HG02642 (cell line): ENCODE measurements around the gene APLP2.

Source experiments
- ATAC-seq: cut with Tn5 transposase; IDR thresholded peaks from one replicate; pipeline ENCODE4 v1.9.1; 2021; ENCODE audit warnings: mild to moderate bottlenecking; ENCODE audit not compliant: unreplicated experiment, poor library complexity

The APLP2 gene

DNA sequence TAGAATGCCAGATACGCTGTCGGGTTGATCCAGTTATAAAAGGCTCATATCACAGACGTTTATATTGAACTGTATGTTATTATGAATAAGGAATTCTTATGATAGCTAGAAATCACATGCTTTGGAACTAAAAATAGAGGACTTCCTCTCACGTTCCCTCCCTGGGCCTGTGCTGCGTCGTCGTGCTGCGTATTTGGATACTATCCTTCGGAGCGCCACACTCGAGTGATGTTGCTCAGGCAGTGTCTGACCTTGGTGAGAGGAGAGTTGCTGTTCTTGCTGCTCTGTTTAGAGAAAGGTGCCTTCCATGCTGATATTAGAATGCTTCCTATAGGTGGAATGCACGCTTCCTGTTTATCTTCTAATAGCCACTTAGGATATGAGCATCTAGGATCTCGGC lies 69.7 kb downstream of the APLP2 start:
- ATAC-seq: no peak

DNA sequence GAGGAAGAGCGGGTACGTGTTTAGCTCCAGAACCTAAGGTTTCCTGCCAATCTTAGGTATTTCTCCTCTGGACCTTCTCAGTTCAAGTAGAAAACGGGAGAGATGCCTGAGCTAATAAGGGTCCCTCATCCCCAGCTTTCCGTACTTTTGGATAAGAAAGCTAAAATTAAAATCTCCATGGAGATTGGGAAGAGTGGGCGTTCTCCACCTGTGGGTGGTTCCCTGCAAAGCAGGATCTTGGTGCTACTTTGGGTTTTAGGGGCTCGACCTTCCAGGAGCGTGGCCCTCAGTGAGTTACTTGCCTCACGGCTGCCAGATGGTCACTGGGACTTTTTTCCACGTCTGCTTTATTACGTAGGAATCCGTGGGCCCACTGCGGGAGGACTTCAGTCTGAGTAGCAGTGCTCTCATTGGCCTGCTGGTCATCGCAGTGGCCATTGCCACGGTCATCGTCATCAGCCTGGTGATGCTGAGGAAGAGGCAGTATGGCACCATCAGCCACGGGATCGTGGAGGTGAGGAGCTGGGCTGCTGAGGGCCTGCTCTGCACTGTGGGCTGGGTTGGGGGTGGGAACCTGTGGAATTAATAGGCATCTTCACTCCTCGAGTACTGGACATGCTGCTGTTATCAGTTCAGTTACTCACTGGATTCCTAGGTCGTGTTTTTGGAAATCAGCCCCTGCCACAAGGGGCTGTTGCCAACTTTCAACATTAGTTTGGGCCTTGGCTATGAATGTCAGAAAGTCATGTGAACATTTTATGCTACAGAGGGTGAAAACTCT lies 72.1 kb downstream of the APLP2 start:
- ATAC-seq: no peak

DNA sequence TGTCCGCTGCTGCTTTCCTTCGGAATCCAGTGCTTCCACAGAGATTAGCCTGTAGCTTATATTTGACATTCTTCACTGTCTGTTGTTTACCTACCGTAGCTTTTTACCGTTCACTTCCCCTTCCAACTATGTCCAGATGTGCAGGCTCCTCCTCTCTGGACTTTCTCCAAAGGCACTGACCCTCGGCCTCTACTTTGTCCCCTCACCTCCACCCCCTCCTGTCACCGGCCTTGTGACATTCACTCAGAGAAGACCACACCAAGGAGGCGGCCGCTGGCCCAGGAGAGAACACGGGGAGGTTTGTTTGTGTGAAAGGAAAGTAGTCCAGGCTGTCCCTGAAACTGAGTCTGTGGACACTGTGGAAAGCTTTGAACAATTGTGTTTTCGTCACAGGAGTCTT lies 74.4 kb downstream of the APLP2 start:
- no peak for ATAC-seq

DNA sequence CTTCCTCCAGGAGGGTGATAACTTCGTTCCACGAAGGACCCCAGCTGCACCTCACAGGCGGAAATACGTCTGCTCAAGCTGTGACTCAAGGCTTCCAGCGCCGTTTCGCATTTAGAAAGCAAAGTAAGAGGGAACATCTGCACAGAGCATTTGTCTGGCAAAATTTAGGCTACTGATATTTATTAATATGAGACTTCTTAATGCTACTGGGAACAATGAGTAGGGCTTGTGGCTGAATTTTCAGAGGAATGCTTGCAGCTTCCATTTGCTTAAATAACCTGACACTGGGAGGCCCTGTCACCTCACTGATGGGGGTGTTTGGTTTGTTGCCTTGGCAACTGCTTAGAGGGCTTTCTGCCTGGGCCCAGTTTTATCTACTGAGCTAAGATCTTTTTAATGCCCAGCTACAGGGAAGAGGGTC lies 75.2 kb downstream of the APLP2 start:
- no peak for ATAC-seq

DNA sequence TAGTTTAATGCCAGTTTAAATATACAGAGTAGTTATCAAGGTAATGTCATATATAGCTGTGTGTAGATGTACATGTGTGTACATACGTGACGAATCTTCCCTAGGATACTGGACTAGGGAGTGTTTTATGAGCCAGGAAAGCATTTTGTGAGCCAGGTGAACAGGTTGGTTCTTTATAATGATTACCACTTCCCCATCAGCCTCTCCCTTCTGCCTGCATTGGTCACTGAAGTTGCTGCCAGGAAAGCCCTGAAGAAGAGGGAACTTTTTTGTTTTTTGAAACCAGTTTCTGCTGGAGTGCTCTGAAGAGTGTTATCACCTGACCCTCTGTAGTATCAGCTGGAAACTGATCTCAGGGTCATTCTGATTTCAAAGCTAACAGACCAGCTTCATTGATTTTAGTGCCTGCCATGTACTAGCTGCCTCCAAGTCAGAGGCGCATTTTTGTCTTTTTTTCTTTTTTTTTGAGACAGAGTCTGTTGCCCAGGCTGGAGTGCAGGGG lies 75.7 kb downstream of the APLP2 start:
- ATAC-seq: no peak

DNA sequence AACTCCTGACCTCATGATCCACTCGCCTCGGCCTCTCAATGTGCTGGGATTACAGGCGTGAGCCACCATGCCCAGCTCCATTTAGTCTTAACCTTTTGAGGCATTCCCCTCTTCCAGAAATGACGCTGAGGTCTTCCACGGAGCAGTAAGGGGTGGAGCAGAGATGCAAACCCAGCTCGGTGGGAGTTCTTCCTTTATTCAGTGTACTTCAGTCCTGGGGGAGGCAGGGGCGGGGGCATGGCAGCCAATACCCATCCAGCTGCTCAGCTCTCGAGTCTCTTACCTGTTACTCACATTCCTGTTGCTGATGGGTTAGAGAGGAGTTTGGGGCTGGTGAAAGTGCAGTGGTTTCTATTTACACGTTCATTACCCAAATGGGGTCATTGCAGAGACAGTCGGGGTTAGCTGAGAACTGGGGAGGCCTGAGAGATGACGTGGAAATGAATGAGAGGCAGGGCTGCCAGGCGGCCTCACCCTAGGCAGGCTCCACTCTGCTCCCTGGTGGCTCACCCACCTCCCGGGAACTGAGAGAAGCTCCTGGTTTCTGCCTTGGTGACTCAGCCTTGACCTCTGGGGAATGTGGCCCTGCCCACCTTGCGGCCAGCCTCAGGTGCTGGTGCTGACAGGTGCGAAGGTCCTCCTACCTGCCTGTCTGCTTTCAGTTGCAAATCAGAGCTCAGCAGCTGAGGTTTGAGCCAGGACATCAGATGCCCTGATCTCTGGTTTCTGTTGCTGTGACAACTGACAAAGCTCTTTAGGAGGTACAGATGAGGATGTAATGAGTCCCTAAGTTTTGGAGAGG lies 76.5 kb downstream of the APLP2 start:
- no peak for ATAC-seq

DNA sequence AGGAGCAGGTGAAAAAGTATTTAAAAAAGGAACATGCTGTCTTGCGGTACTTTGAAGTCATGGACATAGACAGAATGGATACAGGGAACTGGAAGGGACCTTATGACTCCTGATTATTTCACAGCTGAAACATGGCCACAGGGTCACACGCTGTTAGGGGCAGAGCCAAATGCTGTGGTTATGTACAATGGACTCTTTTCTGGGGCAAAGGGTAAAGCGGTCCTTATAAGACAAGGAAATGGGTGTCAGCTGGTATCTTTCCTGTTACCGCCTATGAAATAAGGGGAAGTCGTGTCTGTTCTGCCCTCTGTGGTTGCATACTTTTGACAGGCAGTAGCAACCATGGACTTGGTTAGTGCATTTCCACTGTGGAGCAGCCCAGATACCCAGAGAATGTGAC lies 77.1 kb downstream of the APLP2 start:
- ATAC-seq: no peak

DNA sequence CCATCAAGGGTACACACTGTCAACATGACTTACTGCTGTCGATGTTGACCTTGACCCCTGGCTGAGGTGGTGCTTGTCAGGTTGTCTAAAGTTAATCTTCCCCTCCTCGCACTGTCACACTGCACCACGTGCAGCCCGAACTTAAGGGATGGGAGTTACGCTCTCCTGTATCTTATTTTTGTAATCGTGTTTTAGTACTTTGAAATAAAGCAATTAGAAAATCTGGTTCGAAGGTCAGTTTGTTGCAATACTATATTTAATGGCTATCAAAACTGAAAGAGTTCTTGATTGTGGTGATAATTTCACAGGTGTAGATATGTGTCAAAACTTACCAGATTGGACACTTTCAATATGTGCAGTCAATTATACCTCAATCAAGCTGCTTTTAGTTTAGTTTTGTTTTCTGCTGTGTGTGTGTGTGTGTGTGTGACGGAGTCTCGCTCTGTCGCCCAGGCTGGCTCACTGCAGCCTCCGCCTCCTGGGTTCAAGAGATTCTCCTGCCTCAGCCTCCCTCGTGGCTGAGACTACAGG lies 79.2 kb downstream of the APLP2 start:
- ATAC-seq: no peak

DNA sequence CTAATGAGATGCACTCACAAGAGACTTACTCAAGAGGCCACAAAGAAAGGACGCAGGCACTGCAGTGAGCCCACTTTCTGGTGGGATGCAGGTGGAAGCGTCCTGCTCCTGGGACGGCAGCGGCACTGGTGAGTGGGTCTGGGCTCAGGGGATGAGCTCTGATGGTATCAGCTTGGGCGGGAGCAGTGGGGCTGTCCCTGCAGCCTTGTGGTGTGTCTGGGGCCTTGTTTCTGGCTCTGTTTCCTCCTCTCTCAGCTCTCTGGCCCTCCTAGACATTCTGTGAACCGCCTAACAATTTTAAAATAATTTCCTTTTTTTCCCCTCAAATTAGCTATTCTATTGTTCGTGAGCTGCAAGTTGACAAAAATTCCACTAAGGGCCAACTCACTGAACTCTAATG lies 81.1 kb downstream of the APLP2 start:
- ATAC-seq: no peak

DNA sequence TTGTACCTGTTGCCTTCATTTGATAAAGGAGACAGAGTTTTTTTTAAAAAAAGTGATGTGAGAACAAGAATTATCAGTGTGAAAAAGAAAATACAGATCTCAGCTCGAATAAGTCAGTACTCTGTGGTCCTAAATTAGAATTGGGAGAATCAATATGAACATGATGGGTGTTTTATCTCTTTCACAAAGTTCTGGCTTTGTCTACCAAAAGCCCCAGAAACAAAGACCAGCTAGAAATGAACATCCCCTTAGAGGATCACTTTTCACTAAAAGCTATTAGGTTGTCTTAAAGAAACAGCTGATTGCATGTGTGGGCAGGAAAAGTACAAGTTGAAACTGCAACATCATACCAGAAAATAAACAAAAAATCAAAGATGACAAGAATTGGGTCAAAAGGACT lies 81.5 kb downstream of the APLP2 start:
- ATAC-seq: no peak

DNA sequence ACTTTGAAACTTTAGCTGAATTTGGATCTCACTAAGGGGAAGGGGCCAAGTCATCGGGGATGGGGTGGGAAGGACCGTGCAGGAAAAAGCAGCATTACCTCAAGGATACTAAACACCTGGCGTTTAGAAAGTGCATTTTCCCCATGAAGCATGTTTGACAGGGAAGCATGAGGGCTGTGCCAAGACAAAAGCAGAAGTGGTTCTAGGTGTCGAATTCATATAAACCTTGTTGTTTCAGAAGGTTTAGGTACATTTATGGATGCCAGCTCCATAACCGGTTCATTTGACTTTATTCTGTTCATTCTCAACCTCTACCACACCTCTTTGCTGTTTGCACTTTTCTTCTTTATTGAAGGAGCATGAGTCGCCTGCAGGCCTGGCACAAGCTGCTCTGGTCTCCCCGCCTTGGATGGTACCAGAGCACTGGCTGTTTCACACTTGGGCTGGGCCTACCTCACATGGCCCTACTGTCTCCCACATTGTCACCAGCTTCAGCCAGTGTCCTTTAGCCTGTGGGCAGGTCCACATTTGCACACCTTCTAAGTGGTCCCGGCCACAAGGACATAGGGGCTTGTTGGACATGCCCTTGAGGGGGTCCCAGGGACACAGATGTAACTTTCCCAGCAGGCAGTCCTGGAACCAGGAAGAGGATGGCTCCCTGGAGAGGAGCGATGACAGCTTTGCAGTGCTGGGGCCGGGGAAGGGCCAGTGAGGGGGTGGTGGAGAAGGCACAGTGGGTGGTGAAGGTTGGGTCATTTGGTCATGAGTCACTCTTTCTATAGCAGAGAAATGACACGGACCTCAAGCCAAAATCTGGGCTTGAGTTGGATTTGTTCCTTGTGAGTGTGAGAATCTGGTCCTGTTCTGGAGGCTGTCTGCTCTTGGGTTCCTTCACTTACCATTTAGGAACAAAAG lies 86.7 kb downstream of the APLP2 start:
- no peak for ATAC-seq

DNA sequence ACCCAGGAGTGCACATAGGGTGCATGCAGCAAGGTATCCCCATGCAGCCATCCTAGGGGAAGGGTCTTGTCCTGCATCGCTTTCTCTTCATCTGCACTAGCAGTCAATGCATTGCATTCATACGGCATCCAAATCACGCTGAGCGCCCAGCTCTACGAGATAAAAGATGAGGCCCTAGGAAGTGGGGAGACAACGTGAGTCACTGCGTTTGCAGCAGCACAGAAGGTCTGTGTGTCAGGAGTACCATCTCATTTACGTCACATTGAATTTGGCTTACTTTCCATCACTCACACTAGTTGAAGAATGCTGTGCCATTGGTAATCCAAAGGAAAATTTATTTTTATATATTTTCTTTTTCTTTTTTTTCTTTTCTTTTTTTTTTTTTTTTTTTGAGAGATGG lies 87.4 kb downstream of the APLP2 start:
- no peak for ATAC-seq

DNA sequence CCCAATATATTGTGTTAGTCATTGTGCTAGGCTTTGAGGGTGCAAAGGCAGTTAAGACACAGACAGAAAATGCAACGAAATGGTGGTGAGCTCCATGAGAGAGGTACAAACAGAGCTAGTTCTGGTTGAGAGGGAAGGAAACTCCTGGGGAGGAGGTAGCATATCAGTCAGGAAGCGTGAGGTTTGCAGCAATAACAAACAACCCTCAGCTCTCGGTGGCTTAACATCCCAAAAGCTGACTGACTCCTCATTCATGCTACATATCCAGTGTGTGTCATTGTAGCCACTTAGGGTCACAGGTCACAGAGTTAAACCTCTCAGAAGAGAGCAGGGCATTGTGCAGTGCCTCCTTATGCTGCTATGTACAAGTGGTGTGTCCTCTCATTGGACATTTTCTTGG lies 88.1 kb downstream of the APLP2 start:
- ATAC-seq: no peak

DNA sequence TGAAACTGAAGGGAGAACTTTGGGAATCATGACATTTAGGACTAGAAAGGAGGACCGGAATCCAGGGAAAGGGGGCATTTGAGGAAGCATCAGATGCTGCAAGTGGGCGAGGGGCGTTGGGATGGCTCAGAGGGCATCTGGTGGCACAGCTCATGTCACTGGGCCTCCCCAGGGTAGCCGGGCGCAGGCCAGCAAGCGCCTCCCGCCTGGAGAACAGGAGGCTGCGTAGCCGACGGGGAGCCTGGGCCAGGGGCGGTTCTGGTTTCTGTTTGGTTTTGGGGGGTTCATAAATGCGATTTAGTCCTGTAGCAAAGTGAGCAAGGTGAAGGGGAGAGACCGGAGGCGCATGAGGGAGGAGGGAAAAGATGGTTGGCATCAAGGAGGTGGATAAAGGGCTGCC lies 89.4 kb downstream of the APLP2 start:
- ATAC-seq: no peak

DNA sequence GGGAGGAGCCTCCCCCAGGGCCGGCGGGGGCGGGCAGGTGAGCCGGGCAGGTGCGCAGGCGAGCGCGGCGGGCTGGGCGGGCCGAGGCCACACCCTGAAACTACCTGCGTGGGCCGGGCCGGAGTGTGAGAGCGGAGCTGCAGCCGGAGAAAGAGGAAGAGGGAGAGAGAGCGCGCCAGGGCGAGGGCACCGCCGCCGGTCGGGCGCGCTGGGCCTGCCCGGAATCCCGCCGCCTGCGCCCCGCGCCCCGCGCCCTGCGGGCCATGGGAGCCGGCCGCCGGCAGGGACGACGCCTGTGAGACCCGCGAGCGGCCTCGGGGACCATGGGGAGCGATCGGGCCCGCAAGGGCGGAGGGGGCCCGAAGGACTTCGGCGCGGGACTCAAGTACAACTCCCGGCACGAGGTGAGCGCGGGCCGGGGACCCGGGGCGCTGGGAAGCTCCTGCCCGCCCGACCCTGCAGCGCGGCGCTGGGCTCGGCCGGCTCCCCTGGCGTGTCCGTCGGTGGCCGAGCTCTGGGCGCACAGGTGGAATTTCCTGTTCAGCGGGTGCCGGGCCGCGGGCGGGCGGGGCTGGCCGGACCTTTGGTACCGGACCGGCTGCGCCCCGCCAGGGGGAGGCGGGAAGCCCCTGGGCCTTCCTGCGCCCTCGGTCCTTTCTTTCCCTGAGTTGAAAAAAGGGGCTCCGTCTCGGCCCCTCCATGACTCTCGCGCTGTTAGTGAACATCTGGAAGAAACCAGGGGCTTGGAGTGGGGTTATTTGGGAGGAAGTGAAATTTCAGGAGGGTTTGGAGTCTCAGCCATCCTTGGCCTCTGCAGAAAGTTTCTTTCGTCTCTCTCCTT lies 90.2 kb downstream of the APLP2 start, which contains the start of gene ST14:
ST14 (plus strand) TSS at position 126 of the 841 bp plus-strand sequence; CDS start at position 324, 198 bp downstream.
- ATAC-seq: no peak

DNA sequence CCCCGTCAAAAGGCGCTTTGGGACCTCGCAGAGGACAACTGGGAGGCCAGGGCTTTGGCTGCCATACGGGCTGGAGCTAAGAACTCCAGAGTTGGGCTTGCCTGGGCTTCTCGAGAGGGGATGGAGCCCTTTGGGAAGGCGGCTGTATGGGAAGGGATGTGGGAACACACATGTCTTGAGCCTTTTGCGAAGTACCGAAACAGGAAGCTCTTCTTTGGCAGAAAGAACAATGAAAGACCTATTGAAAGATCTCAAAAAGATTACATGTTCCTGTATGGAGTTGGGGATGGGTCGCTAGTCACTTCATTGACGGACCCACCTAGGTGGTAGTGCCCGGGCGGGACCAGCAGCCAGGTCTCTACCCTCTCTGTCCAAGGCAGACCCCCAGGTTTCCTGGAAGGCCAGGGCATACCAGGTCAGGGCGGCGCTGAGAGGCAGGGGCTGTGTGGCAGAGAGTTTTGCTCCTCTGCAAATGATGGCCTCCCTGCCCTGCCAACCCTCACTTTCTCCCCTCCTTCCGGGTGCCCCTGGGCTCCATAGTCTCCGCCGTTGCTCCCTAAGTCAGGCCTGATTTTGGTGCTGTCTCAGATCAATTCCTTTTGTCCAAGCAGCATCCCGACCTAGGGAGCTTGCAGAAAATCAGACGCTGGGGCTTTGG lies 90.9 kb downstream of the APLP2 start:
- no peak for ATAC-seq

DNA sequence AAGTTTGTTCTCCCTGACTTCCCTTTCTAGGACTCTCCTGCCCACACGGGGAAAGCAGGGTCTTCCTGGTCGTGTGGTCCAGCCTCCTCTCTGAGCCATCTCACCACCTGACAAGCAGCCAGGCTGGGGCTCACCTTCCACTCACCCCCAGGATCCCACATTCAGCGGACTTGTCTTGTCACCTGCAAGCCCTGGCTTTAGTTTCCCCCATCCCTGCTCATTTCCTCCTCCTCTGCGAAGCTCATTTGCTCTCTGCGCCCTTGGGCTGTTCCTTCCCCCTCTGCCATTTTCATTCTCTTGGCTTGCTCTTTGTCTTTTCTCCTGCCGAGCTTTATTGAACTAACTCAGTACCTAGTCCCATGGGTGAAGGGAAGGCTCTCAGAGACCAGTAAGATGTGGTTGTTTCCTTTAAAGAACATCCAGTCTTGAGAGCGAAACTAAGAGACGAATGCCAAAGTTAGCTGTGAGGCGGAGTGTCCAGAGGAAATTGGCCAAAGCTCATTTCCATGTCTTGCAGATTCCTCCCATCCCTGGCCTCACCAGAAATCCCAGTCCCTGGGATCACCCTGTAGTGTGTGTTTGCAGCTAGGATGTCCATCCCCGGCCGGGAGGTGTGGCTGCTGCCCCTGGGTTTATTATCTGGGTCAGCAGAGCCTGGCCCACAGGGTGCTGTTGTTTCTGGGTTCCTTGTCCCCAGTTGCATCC lies 91.9 kb downstream of the APLP2 start:
- ATAC-seq: no peak

DNA sequence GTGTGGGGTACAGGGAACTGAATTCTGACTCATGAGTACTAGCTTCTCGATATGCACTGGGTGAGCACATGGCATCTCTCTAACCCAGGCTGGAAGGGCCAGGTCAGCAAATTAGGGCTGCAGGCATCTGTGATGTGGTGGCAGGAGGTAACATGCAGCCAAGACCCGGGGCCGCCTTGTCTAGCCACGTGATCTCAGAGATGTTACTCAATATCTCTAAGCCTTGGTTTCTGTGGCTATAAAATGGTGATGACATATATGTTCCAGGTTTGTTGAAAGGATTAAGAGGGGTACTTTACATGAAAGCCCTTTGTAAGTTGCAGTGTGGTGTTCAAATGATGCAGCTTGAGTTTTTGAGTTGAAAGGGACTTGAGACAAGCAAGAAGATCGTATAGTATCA lies 93.0 kb downstream of the APLP2 start:
- no peak for ATAC-seq
